Measurements from ENCODE around the gene LIN7B. TPM values are rescaled to one million over a fixed set of nuclear protein-coding genes. Genes with fewer than 3 reads are reported as not detected.

Gene LIN7B
- total and polyA plus RNA-seq, 2 of the 13 experiments (the other 11 are each of a cell fraction or from before 2014, with no cell fraction given), result 5.3 to 7.6 TPM

DNA sequence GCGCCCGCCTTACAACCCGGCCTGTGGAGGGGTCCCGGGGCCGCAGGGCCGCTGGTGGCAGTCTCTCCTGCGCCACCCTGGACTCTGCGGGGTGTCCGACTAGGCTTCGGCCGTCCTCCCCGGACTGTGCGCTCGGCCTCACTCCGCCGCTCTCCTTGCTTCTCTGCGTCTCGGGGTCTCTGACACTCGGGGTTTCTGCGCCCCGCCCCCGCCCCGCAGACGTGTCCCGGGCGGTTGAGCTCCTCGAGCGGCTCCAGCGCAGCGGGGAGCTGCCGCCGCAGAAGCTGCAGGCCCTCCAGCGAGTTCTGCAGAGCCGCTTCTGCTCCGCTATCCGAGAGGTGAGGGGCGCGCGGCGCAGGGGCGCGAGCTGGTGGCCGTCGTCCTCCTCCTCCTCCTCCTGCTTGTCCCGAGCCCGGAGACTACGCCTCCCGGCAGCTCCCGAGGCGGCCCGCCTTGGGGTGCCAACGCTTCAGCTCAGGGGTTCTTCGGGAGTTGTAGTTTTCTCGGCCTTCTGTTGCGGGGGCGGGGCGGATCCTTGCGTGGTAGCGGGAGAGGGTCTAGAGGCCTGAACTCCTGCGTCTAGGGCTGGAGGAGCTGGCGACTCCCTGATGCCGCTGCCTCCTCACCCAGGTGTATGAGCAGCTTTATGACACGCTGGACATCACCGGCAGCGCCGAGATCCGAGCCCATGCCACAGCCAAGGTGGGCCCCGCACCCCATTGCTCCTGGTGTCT, 627 bp downstream of the LIN7B start (continued):
- TF ChIP-seq, protein P1, sequence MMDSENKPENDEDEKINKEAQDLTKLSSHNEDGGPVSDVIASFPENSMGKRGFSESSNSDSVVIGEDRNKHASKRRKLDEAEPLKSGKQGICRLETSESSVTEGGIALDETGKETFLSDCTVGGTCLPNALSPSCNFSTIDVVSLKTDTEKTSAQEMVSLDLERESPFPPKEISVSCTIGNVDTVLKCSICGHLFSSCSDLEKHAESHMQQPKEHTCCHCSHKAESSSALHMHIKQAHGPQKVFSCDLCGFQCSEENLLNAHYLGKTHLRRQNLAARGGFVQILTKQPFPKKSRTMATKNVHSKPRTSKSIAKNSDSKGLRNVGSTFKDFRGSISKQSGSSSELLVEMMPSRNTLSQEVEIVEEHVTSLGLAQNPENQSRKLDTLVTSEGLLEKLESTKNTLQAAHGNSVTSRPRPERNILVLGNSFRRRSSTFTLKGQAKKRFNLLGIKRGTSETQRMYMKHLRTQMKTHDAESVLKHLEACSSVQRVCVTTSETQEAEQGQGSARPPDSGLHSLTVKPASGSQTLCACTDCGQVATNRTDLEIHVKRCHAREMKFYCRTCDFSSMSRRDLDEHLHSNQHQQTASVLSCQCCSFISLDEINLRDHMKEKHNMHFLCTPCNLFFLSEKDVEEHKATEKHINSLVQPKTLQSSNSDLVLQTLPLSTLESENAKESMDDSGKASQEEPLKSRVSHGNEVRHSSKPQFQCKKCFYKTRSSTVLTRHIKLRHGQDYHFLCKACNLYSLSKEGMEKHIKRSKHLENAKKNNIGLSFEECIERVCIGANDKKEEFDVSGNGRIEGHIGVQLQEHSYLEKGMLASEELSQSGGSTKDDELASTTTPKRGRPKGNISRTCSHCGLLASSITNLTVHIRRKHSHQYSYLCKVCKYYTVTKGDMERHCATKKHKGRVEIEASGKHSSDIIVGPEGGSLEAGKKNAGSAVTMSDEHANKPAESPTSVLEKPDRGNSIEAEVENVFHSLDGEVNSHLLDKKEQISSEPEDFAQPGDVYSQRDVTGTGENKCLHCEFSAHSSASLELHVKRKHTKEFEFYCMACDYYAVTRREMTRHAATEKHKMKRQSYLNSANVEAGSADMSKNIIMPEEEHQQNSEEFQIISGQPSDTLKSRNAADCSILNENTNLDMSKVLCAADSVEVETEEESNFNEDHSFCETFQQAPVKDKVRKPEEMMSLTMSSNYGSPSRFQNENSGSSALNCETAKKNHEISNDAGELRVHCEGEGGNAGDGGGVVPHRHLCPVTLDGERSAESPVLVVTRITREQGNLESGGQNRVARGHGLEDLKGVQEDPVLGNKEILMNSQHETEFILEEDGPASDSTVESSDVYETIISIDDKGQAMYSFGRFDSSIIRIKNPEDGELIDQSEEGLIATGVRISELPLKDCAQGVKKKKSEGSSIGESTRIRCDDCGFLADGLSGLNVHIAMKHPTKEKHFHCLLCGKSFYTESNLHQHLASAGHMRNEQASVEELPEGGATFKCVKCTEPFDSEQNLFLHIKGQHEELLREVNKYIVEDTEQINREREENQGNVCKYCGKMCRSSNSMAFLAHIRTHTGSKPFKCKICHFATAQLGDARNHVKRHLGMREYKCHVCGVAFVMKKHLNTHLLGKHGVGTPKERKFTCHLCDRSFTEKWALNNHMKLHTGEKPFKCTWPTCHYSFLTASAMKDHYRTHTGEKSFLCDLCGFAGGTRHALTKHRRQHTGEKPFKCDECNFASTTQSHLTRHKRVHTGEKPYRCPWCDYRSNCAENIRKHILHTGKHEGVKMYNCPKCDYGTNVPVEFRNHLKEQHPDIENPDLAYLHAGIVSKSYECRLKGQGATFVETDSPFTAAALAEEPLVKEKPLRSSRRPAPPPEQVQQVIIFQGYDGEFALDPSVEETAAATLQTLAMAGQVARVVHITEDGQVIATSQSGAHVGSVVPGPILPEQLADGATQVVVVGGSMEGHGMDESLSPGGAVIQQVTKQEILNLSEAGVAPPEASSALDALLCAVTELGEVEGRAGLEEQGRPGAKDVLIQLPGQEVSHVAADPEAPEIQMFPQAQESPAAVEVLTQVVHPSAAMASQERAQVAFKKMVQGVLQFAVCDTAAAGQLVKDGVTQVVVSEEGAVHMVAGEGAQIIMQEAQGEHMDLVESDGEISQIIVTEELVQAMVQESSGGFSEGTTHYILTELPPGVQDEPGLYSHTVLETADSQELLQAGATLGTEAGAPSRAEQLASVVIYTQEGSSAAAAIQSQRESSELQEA (CRISPR knock-in tag; IDR thresholded peaks at IDR 0.05; ENCODE audit: not compliant biosample characterization), result no peak
- TF ChIP-seq, protein P2, sequence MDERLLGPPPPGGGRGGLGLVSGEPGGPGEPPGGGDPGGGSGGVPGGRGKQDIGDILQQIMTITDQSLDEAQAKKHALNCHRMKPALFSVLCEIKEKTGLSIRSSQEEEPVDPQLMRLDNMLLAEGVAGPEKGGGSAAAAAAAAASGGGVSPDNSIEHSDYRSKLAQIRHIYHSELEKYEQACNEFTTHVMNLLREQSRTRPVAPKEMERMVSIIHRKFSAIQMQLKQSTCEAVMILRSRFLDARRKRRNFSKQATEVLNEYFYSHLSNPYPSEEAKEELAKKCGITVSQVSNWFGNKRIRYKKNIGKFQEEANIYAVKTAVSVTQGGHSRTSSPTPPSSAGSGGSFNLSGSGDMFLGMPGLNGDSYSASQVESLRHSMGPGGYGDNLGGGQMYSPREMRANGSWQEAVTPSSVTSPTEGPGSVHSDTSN (CRISPR knock-in tag; IDR thresholded peaks at IDR 0.05), result no peak
- no peak for TF ChIP-seq MYNN (CRISPR knock-in tag; IDR thresholded peaks at IDR 0.05; ENCODE audit: low read depth)
- no peak for TF ChIP-seq CCAR2 (optimal IDR thresholded peaks at IDR 0.05; ENCODE audit: low read depth, low read length)
- TF ChIP-seq MTF2 (CRISPR knock-in tag; IDR thresholded peaks at IDR 0.05; ENCODE audit: borderline replicate concordance), result no peak
- TF ChIP-seq MAFF (IDR thresholded peaks at IDR 0.05; ENCODE audit: low read depth, low read length), result no peak
- no peak for TF ChIP-seq ZNF180 (CRISPR knock-in tag; IDR thresholded peaks at IDR 0.05; ENCODE audit: borderline replicate concordance, low read depth)
- TF ChIP-seq TRIM24 (CRISPR knock-in tag; IDR thresholded peaks at IDR 0.05), result no peak
- TF ChIP-seq, protein P3, sequence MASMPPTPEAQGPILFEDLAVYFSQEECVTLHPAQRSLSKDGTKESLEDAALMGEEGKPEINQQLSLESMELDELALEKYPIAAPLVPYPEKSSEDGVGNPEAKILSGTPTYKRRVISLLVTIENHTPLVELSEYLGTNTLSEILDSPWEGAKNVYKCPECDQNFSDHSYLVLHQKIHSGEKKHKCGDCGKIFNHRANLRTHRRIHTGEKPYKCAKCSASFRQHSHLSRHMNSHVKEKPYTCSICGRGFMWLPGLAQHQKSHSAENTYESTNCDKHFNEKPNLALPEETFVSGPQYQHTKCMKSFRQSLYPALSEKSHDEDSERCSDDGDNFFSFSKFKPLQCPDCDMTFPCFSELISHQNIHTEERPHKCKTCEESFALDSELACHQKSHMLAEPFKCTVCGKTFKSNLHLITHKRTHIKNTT (CRISPR knock-in tag; IDR thresholded peaks at IDR 0.05), result no peak
- TF ChIP-seq ZNF766 (CRISPR knock-in tag; IDR thresholded peaks at IDR 0.05; ENCODE audit: borderline replicate concordance), result no peak
- TF ChIP-seq SATB2 (CRISPR knock-in tag; IDR thresholded peaks at IDR 0.05), result no peak
- no peak for TF ChIP-seq HNRNPUL1 (IDR thresholded peaks at IDR 0.05; ENCODE audit: low read depth, low read length)
- TF ChIP-seq ZNF251 (CRISPR knock-in tag; IDR thresholded peaks at IDR 0.05), result no peak
- no peak for TF ChIP-seq TCF7L2 (IDR thresholded peaks at IDR 0.05; ENCODE audit: low read depth, low read length)
- no peak for TF ChIP-seq TCF12 (IDR thresholded peaks at IDR 0.05)
- no peak for TF ChIP-seq TCF12 (CRISPR knock-in tag; IDR thresholded peaks at IDR 0.05)
- no peak for TF ChIP-seq ELF1 (CRISPR knock-in tag; IDR thresholded peaks at IDR 0.05)
- no peak for TF ChIP-seq MATR3 (CRISPR knock-in tag; IDR thresholded peaks at IDR 0.05)
- TF ChIP-seq YY1 (IDR thresholded peaks at IDR 0.05; ENCODE audit: insufficient read depth, insufficient replicate concordance, low read depth, low read length), result no peak
- peak; percentile 38; the same call in 1 of the 2 replicates for TF ChIP-seq ZNF607 (CRISPR knock-in tag; IDR thresholded peaks at IDR 0.05; ENCODE audit: borderline replicate concordance)
- TF ChIP-seq SMAD3 (CRISPR knock-in tag; IDR thresholded peaks at IDR 0.05), result no peak

Data from HepG2 (cell line).